ENCODE data around the gene CRYGA.

The CRYGA gene

GRCh38 chr2:208163489-208163888 is at the start of gene CRYGA:
CRYGA (minus strand) TSS chr2:208163589; CDS start chr2:208163556, 33 bp downstream.
- DNase-seq, result no peak

- DNase-seq, result peak in 4 of 58 donors; percentile 1 to 24 (median 16)
Observed at GRCh38 chr2:208210688-208211451, 47.5 kb upstream of the CRYGA start.

GRCh38 chr2:208208335-208209085 is 45.1 kb upstream of the CRYGA start:
- no peak for DNase-seq

DNA sequence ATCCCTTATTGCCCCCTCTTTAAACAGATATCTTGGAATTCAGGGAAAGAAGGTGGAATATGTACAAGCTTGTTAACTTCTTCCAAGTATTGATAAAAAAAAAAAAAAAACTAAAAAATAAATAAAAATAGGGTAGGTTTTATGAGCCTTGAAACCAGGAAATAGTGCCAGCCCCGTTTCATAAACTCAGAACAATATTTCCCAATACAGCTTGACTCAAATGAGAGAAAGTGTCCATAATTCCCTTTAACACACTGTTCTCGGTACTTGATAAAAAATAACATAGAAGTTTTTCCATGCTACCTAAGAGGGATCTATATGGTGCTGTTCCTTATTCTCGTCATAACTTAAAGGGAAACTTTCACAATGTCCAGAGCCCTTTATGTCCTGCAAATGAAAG is 44.4 kb upstream of the CRYGA start:
- no peak for DNase-seq

DNA sequence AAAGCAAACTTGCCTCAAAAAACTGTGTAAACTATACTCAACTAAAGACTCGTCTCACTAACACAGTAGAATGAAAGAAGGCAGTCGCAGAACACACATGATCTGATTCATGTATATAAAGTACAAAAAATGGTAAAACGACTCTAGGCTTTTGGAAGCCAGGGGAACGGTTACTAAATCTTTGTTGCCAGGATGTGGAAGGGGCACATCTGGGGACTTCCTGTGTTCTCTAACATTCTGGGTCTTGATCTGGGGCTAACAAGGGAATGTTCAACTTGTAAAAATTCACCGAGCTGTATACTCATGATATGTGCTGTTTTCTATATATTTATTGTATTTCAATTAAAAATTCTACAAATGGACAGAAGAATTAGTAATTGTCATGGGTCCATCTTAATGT is 40.8 kb upstream of the CRYGA start:
- no peak for DNase-seq

DNA sequence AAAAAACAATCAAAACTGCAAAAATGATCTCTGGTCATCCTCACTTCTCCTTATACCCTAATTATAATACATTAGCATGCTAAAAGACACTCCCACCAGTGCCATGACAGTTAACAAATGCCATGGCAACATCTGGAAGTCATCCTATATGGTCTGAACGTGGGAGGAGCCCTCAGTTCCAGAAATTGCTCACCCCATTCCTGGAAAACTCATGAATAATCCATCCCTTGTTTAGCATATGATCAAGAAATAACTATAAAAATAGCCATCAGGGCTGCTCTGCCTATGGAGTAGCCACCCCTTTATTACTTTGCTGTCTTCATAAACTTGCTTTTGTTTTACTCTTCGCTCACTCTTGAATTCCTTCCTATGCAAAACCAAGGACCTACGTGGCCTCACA is 32.1 kb upstream of the CRYGA start:
- DNase-seq, result no peak

- no peak for DNase-seq
Observed at GRCh38 chr2:208192611-208193236, 29.3 kb upstream of the CRYGA start.

- DNase-seq, result peak in 25 of 58 donors; percentile 11 to 60 (median 28)
Observed at GRCh38 chr2:208189810-208190503, 26.6 kb upstream of the CRYGA start, which contains the start of gene C2orf80. C2orf80 (minus strand) TSS chr2:208190030; CDS start chr2:208186986, 3,044 bp downstream.

DNA sequence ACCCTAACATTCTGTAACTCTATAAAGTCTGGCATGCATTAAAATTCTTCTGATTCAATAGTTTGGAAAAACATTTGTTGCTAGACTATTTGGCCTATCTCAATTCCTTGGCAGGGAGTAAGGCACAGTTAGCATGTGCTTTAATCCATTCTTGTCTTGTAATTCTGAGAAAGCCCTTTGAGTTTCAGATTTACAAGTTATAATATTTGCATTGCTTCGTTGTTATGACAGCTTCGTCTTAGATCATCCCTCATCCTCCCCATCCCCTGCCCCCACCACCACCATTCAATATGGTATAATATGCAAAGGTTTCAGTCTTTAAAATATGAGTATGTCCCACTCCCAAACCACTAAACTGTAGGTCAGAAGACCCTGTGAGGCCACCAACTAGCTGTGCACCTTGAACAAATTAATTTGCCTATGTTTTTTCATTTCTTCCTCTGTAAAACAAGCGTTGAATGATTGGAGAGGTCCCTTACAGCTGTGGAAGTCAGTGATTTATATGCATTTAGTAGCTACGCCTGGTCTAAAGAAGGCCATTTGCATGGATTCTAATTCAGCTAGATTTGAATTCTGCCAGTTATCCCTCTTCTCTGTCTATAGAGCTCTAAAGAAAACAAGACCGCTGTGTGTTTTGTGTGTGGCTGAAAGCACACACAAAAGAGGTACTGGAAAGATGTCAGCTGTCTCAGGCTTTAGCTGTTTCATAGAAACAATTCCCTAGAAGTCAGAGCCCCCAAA is 25.9 kb upstream of the CRYGA start:
- no peak for DNase-seq

DNA sequence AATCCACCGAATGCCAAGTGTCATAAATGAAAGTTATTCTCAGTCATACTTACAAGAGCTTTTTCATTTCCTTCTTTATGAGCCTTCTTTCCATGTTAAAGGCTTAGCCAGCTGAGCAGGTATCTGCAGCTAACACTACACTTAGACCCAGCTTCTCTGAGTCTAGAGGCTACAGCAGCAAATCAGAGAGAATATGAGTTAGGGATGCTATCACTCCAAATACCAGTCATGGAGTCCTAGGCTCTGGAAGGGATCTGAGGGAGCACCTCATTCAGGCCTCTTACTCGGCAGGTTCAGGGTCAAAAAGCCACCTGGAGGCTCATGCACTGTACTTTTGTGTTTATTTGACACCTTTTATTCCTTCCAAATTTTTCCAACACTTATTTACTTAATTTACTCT is 23.5 kb upstream of the CRYGA start:
- DNase-seq, result peak in 1 of 58 donors; percentile 32

GRCh38 chr2:208186465-208186864 is 23.1 kb upstream of the CRYGA start:
- DNase-seq, result peak in 4 of 58 donors; percentile 7 to 16 (median 12)

GRCh38 chr2:208183972-208184705 is 20.8 kb upstream of the CRYGA start:
- peak in 6 of 58 donors; percentile 7 to 56 (median 13) for DNase-seq

- DNase-seq, result peak in 2 of 58 donors; percentile 5
Observed at GRCh38 chr2:208183526-208183925, 20.1 kb upstream of the CRYGA start.

- no peak for DNase-seq
Observed at GRCh38 chr2:208182835-208183234, 19.4 kb upstream of the CRYGA start.

DNA sequence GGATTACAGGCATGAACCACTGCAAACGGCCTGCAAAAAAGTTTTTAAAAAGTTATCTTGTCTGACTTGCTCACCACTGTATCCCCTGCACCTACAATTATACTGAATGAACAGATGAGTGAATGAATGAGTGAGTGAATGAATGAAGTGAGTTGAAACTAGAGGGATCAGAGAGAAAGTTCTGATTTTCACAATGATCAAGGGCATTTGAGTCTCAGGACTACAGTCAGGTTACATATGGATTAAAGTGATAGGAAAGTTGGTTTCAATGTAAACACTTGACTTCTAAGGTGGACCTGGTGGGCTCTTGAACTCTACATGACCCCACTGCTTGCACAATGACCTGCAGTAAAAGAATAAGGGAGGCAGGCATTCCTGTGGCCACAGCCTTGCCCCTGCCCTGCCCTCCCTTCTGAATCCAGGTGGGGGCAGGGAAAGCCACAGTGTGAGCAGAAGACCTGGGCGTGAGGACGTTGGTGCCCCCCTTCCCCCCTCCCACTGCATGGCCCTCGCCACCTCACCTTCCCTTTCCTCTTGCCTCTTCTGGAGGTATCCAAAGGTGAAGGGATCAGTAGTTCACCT is 15.7 kb upstream of the CRYGA start:
- no peak for DNase-seq

DNA sequence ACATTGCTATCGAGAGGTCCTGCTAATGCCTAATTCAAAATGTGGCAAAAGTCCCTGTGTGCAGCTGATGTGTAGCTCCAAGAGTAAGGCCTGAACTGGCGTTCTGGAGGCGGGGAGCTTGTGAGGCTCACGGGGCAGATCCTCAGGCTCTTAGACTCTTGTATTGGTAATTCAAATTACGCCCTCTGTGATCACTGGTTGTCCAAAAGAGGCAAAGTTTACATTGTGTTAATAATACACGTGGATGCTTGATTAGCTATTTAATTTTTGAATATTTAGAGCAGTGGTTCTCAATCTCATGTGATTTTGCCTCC is 12.4 kb upstream of the CRYGA start:
- DNase-seq, result peak in 1 of 58 donors; percentile 18

DNA sequence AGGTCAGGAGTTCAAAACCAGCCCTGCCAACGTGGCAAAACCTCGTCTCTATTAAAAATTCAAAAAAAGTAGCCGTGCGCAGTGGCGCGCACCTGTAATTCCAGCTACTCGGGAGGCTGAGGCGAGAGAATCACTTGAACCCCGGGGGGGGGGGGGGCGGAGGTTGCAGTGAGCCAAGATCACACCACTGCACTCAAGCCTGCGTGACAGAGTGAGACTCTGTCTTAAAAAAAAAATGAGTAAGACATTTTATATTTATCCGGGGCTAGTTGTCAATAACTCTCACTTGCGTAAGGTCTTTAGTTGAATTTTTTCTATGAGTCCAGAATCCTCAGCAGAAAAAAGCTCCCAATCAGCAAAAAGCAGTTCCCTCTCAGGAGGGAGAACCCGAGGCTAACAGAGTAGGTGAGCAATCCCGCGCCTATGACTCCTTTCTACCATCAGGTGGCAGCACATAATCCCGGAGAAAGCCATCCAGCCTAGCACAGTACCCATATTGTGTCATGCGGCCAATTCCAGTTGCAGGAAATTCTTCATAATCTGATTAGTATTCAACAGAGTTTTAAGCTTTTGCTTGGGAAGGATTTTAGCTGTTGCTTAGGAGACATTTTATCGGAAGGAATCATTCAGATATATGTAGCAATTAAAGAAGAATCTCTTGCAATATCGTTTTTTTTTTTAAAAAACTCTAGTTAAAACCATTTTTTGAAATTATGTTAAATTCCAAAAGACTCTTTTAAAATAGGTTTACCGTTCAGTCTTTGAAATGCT is 11.9 kb upstream of the CRYGA start:
- peak in 53 of 58 donors; percentile 1 to 91 (median 64) for DNase-seq

DNA sequence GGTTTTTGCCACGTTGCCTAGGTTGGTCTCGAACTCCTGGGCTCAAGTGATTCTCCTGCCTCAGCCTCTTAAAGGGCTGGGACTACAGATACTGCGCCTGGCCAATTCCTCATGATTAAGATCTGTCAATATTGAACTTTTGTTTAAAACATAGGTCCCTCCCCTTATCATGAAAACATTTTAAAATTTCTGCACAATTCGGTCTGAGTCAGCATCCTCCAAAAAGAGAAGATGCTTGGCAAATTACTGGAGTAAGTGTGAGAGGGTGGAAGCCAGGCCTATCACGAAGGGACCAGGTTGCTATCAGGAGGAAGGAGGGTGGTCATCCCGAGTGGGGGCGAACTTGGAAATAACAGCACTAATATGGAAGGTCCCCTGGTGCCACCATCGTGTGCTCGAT is 10.8 kb upstream of the CRYGA start:
- no peak for DNase-seq

DNA sequence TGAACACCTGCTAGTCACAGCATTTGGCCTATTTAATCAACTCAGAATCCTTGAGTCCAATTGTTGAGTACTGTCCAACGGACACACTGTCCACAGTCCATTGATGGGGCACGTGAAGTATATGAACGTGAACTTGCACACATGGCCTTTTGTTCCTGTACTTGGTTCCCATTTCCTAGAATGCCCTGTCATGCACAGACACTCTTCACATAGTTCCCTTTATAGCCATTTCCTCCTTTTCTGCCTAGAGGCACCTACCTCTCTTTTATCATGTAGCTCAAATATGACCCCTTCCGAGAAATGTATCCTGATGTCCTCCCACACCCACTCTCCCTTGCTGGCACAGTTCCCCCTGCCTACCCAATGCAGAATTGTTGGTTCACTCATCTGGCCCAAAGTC is 8.7 kb upstream of the CRYGA start:
- no peak for DNase-seq

All from anterior cingulate cortex (tissue), 58 donors.